Epithelial cell of proximal tubule (primary cell): ENCODE results near the gene SYF2. TPM values are rescaled to one million over a fixed set of nuclear protein-coding genes. Genes with fewer than 3 reads are reported as not detected.
"Not testable (repeated sequence)": the region's sequence is repeated elsewhere in the genome, so short reads cannot be mapped to it uniquely, and the experiment has no call there.

Experiments
- DNase-seq: peaks from one replicate; pipeline ENCODE4 v3.0.0-alpha.2; 2011; ENCODE audit warnings: low read depth
- H3K4me3 ChIP-seq: 2 replicates; pipeline ENCODE4 v1.5.1; 2011; ENCODE audit warnings: low read depth, mild to moderate bottlenecking, low read length
- CTCF ChIP-seq: conservative IDR thresholded peaks from 2 replicates; pipeline ENCODE4 v1.5.1; 2012; ENCODE audit warnings: low read depth, mild to moderate bottlenecking, low read length
- total RNA-seq: library from RNA; depleted of rRNA; stranded (reverse); fragments of >200 nt; gene quantifications from 2 replicates; pipeline ENCODE4 v1.2.3, GENCODE V29; 2015

SYF2 gene
- total RNA-seq, 1 donor from 2014 or later = 48.4 TPM

GRCh38 chr1:25246600-25247023, 14.3 kb upstream of the SYF2 start:
- DNase-seq = no peak
- H3K4me3 ChIP-seq = peak overlapping the region; percentile 71
- peak; percentile 2 for TF ChIP-seq CTCF

- TF ChIP-seq CTCF = no peak
- H3K4me3 ChIP-seq = peak overlapping the region; percentile 71
- DNase-seq = no peak
Measured at GRCh38 chr1:25245809-25246599, 13.7 kb upstream of the SYF2 start.

DNA sequence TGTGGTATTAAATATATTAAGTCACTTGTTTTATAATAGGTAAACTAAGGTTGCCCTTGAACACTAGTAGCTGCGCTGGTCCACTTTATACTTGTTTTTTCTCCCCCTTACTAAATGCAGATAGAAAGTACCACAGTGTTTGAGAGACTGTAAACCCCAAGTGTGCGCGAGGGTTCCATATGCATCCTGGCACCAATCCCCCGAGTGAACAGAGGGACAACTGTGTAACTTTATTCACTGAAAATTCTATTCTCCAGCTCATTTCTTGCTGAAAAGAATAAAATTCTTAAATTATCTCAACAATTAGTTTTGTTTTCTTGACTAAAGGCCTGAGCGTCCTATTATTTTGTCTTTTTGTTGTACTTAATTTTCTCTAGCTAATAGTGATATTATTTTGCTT, 13.1 kb upstream of the SYF2 start:
- TF ChIP-seq CTCF = no peak
- peak overlapping the region; percentile 71 for H3K4me3 ChIP-seq
- DNase-seq = no peak

- TF ChIP-seq CTCF = no peak
- DNase-seq = no peak
- H3K4me3 ChIP-seq = no peak overlapping the region
Measured at GRCh38 chr1:25243907-25244306, 11.6 kb upstream of the SYF2 start.

DNA sequence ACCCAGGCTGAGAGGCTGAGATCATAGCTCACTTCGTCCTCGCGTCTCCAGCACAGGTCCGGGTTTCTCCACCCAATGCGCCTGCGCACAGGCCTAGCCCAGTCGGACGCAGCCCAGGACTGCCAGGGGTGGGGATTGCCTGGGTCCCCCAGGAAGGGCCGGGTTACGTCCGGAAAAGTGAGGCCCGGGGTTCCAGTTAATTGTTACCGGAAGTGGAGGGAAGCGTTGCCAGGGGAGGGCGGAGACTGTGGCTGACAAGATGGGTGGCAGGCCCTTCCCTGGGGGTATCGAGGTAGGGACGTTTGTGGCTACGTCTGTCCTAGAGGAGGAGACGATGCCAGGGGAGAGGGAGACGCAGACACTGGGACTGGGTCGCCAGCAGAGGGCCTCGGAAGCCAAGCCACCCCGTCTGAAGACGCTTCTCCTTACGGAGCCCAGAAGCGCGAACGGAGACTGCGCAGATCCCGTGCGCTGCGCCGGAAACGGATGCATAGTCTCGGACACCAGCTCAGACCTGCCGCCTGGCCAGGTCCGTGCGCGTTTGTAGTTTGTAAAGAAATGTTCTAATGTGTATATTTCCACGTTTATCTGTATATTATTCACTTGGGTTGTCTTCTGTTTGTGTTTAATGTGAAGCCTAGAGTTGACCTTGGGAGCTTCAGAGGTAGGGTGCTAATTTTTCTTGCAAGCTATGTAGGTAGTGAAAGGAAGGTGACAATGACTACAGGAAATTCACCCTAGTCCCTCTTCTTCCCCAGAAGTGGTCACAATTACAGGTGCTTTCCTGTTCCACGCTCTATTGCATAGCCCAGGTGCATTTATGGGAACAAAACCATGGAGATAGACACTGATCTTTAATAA, 7.6 kb upstream of the SYF2 start:
- DNase-seq = no peak

GRCh38 chr1:25238046-25238445, 5.7 kb upstream of the SYF2 start:
- no peak for TF ChIP-seq CTCF
- H3K4me3 ChIP-seq = no peak overlapping the region
- DNase-seq = no peak

More for the DNA sequence above, 7.6 kb upstream of the SYF2 start:
- peak; percentile 63 for TF ChIP-seq CTCF
- H3K4me3 ChIP-seq = peak overlapping the region; percentile 55

DNA sequence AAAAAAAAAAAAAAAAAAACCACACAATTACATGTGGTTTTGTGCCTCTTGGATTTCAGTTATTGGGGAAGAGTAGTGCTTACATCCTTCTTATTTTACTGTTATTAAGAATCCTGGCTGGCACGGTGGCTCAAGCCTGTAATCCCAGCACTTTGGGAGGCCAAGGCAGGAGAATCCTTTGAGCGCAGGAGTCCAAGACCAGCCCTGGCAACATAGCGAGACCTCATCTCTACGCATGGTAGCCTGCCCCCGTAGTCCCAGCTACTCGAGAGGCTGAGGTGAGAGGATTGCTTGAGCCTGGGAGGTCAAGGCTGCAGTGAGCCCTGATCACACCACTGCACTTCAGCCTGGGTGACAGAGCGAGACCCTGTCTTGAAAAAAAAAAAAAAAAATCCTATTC, 4.0 kb upstream of the SYF2 start:
- not testable (repeated sequence) for DNase-seq, H3K4me3 ChIP-seq

DNA sequence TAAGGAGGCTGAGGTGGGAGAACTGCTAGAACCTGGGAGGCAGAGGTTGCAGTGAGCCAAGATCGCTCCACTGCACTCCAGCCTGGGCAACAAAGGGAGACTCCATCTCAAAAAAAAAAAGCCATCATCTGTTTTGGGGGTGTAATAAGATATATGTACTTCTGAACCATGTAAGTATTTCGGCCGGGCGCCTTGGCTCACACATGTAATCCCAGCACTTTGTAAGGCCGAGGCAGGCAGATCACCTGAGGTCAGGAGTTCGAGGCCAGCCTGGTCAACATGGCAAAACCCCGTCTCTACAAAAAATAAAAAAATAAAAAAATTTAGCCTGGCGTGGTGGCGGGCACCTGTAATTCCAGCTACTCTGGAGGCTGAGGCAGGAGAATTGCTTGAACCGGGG, 3.1 kb upstream of the SYF2 start:
- not testable (repeated sequence) for H3K4me3 ChIP-seq, DNase-seq
